ENCODE measurements around the gene SH3TC2. TPM values are rescaled to one million over a fixed set of nuclear protein-coding genes. Genes with fewer than 3 reads are reported as not detected.

Gene SH3TC2
- total and polyA plus RNA-seq, 12 donors = 0.14 to 1.2 (median 0.46) TPM

- no peaks in the 10 kb centered on the region for H3K4me1 ChIP-seq (replicated peaks in 1 of 2)
- no peak for TF ChIP-seq POLR2A (IDR thresholded peaks at IDR 0.05)
- intact Hi-C loops (cut with DNase I) = loop anchor here in 1 of 2 donors (5.0 to 10.0 kb wide), 2 partner anchors 225 to 297 kb away; no protein-coding TSS in a partner anchor
- 64 to 66% (median 65%) methylated on average over 2 of the region's 2 CpGs for WGBS, 4 donors
- no peak for DNase-seq
- no peaks in the 10 kb centered on the region for H3K9me3 ChIP-seq (replicated peaks in 1 of 3)
- peaks cover 4% of the 10 kb centered on the region for H3K27me3 ChIP-seq
- H3K27ac ChIP-seq = no peak overlapping the region
- H3K4me3 ChIP-seq = no peak overlapping the region
- no peaks in the 10 kb centered on the region for H3K36me3 ChIP-seq (replicated peaks in 1 of 2)
Measured at GRCh38 chr5:149039506-149039905, 23.4 kb downstream of the SH3TC2 start.

GRCh38 chr5:149038336-149039080 is 24.4 kb downstream of the SH3TC2 start:
- Histone ChIP-seq H3K27me3 (peaks cover 4% of the 10 kb centered on the region), H3K4me1 (replicated peaks in 1 of 2) (no peaks in the 10 kb centered on the region), H3K4me3 (no peak overlapping the region), H3K27ac (no peak overlapping the region), H3K36me3 (replicated peaks in 1 of 2) (no peaks in the 10 kb centered on the region), H3K9me3 (replicated peaks in 1 of 3) (no peaks in the 10 kb centered on the region)
- TF ChIP-seq CTCF (IDR thresholded peaks at IDR 0.05) (no peak), POLR2A (IDR thresholded peaks at IDR 0.05) (no peak)
- 72 to 81% (median 73%) methylated on average over 6 of the region's 6 CpGs for WGBS, 4 donors
- DNase-seq = no peak
- intact Hi-C loops (cut with DNase I) = loop anchor here in 1 of 2 donors (5.0 to 10.0 kb wide), 2 partner anchors 224 to 296 kb away; no protein-coding TSS in a partner anchor

GRCh38 chr5:149037817-149038216 is 25.0 kb downstream of the SH3TC2 start:
- intact Hi-C loops (cut with DNase I) = loop anchor here in 1 of 2 donors (5.0 to 10.0 kb wide), 2 partner anchors 223 to 296 kb away; no protein-coding TSS in a partner anchor
- no peaks in the 10 kb centered on the region for H3K9me3 ChIP-seq (replicated peaks in 1 of 3)
- H3K27me3 ChIP-seq = peaks cover 4% of the 10 kb centered on the region
- no peak overlapping the region for H3K27ac ChIP-seq
- no peaks in the 10 kb centered on the region for H3K36me3 ChIP-seq (replicated peaks in 1 of 2)
- DNase-seq = no peak
- no peaks in the 10 kb centered on the region for H3K4me1 ChIP-seq (replicated peaks in 1 of 2)
- 46 to 68% (median 56%) methylated on average over 3 of the region's 3 CpGs for WGBS, 4 donors
- no peak for TF ChIP-seq POLR2A (IDR thresholded peaks at IDR 0.05)
- no peak for TF ChIP-seq CTCF (IDR thresholded peaks at IDR 0.05)
- no peak overlapping the region for H3K4me3 ChIP-seq

GRCh38 chr5:149036970-149037369 is 25.9 kb downstream of the SH3TC2 start:
- no peak overlapping the region for H3K4me3 ChIP-seq
- H3K4me1 ChIP-seq (replicated peaks in 1 of 2) = no peaks in the 10 kb centered on the region
- WGBS, 4 donors = 40 to 55% (median 51%) methylated on average over 2 of the region's 2 CpGs
- peaks cover 4% of the 10 kb centered on the region for H3K27me3 ChIP-seq
- TF ChIP-seq POLR2A (IDR thresholded peaks at IDR 0.05) (no peak), CTCF (IDR thresholded peaks at IDR 0.05) (no peak)
- intact Hi-C loops (cut with DNase I) = loop anchor here in 1 of 2 donors (5.0 to 10.0 kb wide), 2 partner anchors 222 to 295 kb away; no protein-coding TSS in a partner anchor
- H3K9me3 ChIP-seq (replicated peaks in 1 of 3) = no peaks in the 10 kb centered on the region
- DNase-seq = no peak
- no peaks in the 10 kb centered on the region for H3K36me3 ChIP-seq (replicated peaks in 1 of 2)
- no peak overlapping the region for H3K27ac ChIP-seq
